ENCODE measurements around the gene RIIAD1. TPM values are rescaled to one million over a fixed set of nuclear protein-coding genes. Genes with fewer than 3 reads are reported as not detected.

The RIIAD1 gene
- total RNA-seq, 1 experiment from 2014 or later: not detected

DNA sequence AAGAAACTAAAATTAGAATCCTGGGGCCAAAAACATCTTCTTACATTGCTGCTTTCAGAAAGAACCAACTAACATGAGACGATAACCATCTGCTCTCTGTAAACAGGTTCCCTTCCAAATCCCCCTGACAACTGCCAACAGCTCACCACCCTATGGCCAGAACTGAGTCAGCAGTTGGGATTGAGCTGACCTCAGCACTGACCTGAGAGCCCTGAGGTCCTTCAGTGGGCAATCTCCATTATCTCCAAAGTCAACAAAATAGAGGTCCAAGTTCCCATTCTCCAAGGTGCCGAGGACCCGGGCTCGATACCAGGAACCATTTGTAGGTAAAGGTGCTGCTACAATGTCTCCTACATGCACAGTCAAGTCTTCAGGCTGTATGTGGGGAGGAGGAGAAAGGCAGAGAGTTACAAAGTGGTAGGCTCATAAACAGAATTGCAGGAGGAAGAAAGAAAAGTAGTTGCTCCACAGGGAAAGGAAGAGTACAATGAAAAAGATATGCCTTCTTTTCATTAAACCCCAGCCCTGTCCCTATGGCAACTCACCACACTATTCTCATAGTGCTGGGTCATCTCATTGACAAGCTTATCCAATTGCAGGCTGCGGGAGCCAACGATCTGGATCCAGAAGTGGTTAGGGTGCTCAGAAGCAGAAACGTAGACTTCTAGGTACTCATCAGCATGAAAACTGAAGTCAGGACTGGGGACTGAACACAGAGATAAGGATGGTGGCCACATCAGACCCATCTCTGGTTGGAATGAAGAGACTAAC is 54.8 kb downstream of the RIIAD1 start:
- no peak overlapping the region for H3K9ac ChIP-seq (ENCODE audit: low read length)
- peaks cover 21% of the 10 kb centered on the region for H3K36me3 ChIP-seq (ENCODE audit: low read depth, low read length)
- no peak overlapping the region for H3K4me2 ChIP-seq (ENCODE audit: low read length)
- no peaks in the 10 kb centered on the region for H3F3A ChIP-seq (ENCODE audit: low read length, unreplicated experiment)
- TF ChIP-seq EZH2phosphoT487 (IDR thresholded peaks at IDR 0.05; ENCODE audit: borderline replicate concordance, low read length): no peak
- no peak overlapping the region for H3K4me3 ChIP-seq (ENCODE audit: low read length)
- intact Hi-C loops (cut with micrococcal nuclease): no loop called here
- no peaks in the 10 kb centered on the region for H3K27me3 ChIP-seq (ENCODE audit: low read length)
- H3K9me2 ChIP-seq (replicated peaks; ENCODE audit: low read length): no peaks in the 10 kb centered on the region
- DNase-seq (no peak), ATAC-seq (no peak)
- peaks cover 14% of the 10 kb centered on the region for H3K4me1 ChIP-seq (ENCODE audit: insufficient read depth, low read length)
- H3K27ac ChIP-seq (ENCODE audit: low read length): no peak overlapping the region
- H2AFZ ChIP-seq (ENCODE audit: low read length): no peak overlapping the region
- no peaks in the 10 kb centered on the region for H3K9me3 ChIP-seq (ENCODE audit: low read length)
- BruUV-seq (replicated peaks): no TSS peak
- POLR2A ChIA-PET (ENCODE audit: unreplicated experiment): no interaction called here
- no peaks in the 10 kb centered on the region for H4K20me1 ChIP-seq (ENCODE audit: low read length)
- CTCF ChIA-PET: no interaction called here
- no peaks in the 10 kb centered on the region for H3K79me2 ChIP-seq (ENCODE audit: low read length)

DNA sequence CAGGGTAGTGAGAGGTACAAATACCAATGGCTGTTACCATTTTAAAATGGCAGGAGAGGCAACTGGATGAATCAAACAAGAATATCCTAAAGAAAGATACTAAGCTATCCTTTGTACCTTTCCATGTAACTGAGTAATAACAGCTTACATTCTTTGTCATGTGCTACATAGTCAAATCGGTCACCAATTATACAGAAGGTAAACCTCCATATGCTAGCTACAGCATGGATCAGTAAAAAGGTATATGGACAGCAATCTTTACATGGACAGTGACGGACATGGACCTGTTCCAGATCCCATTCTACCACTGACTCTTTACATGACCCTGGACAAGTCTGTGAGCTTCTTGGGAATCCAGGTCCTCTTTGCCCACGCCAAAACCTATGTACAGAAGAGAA is 55.3 kb downstream of the RIIAD1 start:
- Histone ChIP-seq H3K79me2 (ENCODE audit: low read length) (no peaks in the 10 kb centered on the region), H3K27ac (ENCODE audit: low read length) (no peak overlapping the region), H3K9me3 (ENCODE audit: low read length) (no peaks in the 10 kb centered on the region), H2AFZ (ENCODE audit: low read length) (no peak overlapping the region), H3K36me3 (ENCODE audit: low read depth, low read length) (peaks cover 24% of the 10 kb centered on the region), H3K4me3 (ENCODE audit: low read length) (no peak overlapping the region), H3K4me1 (ENCODE audit: insufficient read depth, low read length) (peaks cover 14% of the 10 kb centered on the region), H4K20me1 (ENCODE audit: low read length) (no peaks in the 10 kb centered on the region), H3K27me3 (ENCODE audit: low read length) (no peaks in the 10 kb centered on the region), H3K9ac (ENCODE audit: low read length) (no peak overlapping the region), H3F3A (ENCODE audit: low read length, unreplicated experiment) (no peaks in the 10 kb centered on the region), H3K4me2 (ENCODE audit: low read length) (no peak overlapping the region), H3K9me2 (replicated peaks; ENCODE audit: low read length) (no peaks in the 10 kb centered on the region)
- no TSS peak for BruUV-seq (replicated peaks)
- ATAC-seq (no peak), DNase-seq (no peak)
- TF ChIP-seq EZH2 (IDR thresholded peaks at IDR 0.05; ENCODE audit: low read length, unreplicated experiment) (no peak), EZH2phosphoT487 (IDR thresholded peaks at IDR 0.05; ENCODE audit: borderline replicate concordance, low read length) (no peak)
- TF ChIP-seq, protein P1, sequence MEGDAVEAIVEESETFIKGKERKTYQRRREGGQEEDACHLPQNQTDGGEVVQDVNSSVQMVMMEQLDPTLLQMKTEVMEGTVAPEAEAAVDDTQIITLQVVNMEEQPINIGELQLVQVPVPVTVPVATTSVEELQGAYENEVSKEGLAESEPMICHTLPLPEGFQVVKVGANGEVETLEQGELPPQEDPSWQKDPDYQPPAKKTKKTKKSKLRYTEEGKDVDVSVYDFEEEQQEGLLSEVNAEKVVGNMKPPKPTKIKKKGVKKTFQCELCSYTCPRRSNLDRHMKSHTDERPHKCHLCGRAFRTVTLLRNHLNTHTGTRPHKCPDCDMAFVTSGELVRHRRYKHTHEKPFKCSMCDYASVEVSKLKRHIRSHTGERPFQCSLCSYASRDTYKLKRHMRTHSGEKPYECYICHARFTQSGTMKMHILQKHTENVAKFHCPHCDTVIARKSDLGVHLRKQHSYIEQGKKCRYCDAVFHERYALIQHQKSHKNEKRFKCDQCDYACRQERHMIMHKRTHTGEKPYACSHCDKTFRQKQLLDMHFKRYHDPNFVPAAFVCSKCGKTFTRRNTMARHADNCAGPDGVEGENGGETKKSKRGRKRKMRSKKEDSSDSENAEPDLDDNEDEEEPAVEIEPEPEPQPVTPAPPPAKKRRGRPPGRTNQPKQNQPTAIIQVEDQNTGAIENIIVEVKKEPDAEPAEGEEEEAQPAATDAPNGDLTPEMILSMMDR (conservative IDR thresholded peaks at IDR 0.05; ENCODE audit: low read depth, low read length): no peak
- ChIA-PET CTCF (no interaction called here), POLR2A (ENCODE audit: unreplicated experiment) (interaction anchor here (0.6 kb wide), 1 partner anchor 64 kb away, joined by 3 read pairs; no protein-coding TSS in a partner anchor)
- intact Hi-C loops (cut with micrococcal nuclease): no loop called here

DNA sequence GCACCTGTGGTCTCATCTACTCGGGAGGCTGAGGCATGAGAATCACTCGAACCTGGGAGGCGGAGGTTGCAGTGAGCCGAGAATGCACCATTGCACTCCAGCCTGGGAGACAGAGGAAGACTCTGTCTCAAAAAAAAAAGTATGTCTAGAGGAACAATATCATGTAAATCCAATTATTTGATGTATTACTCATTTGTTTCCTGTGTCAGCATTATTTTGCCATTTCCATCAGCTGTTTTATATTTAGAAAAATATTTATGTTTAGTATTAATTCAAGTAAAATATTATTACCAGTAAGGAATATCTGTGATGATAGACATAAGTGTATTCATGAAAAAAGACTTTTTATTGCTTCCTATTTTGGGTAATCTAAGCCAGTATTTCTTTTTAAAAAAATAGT is 56.0 kb downstream of the RIIAD1 start:
- H2AFZ ChIP-seq (ENCODE audit: low read length): no peak overlapping the region
- H3K27me3 ChIP-seq (ENCODE audit: low read length): no peaks in the 10 kb centered on the region
- H3K36me3 ChIP-seq (ENCODE audit: low read depth, low read length): peaks cover 24% of the 10 kb centered on the region
- no peaks in the 10 kb centered on the region for H3F3A ChIP-seq (ENCODE audit: low read length, unreplicated experiment)
- ChIA-PET POLR2A (ENCODE audit: unreplicated experiment) (interaction anchor here (0.6 kb wide), 1 partner anchor 63 kb away, joined by 3 read pairs; no protein-coding TSS in a partner anchor), CTCF (no interaction called here)
- intact Hi-C loops (cut with micrococcal nuclease): no loop called here
- H3K9me3 ChIP-seq (ENCODE audit: low read length): no peaks in the 10 kb centered on the region
- no peaks in the 10 kb centered on the region for H3K79me2 ChIP-seq (ENCODE audit: low read length)
- no peak overlapping the region for H3K4me2 ChIP-seq (ENCODE audit: low read length)
- no peaks in the 10 kb centered on the region for H3K9me2 ChIP-seq (replicated peaks; ENCODE audit: low read length)
- ATAC-seq (no peak), DNase-seq (no peak)
- H3K9ac ChIP-seq (ENCODE audit: low read length): no peak overlapping the region
- H3K27ac ChIP-seq (ENCODE audit: low read length): no peak overlapping the region
- TF ChIP-seq EZH2phosphoT487 (IDR thresholded peaks at IDR 0.05; ENCODE audit: borderline replicate concordance, low read length): no peak
- TF ChIP-seq, protein P1 (conservative IDR thresholded peaks at IDR 0.05; ENCODE audit: low read depth, low read length): no peak
- no peak for TF ChIP-seq EZH2 (IDR thresholded peaks at IDR 0.05; ENCODE audit: low read length, unreplicated experiment)
- no peaks in the 10 kb centered on the region for H4K20me1 ChIP-seq (ENCODE audit: low read length)
- BruUV-seq (replicated peaks): no TSS peak
- H3K4me1 ChIP-seq (ENCODE audit: insufficient read depth, low read length): peaks cover 14% of the 10 kb centered on the region
- H3K4me3 ChIP-seq (ENCODE audit: low read length): no peak overlapping the region

Other genes with a start within 250 kb of the RIIAD1 start
- gene CGN, start 210.1 kb upstream of the RIIAD1 start, total RNA-seq (2014; rRNA removed): 13.3 and 20.1 TPM in 2 replicates
- gene TUFT1, start 181.2 kb upstream of the RIIAD1 start, total RNA-seq (2014; rRNA removed): 33.9 and 46.9 TPM in 2 replicates
- 25.1 and 34.8 TPM in 2 replicates for gene SNX27, start 109.5 kb upstream of the RIIAD1 start, total RNA-seq (2014; rRNA removed)
- 0.07 TPM in 1 of 2 replicates, not detected in the other for gene CELF3, start 4.7 kb upstream of the RIIAD1 start, total RNA-seq (2014; rRNA removed)
- 229 and 260 TPM in 2 replicates for gene MRPL9, start 42.0 kb downstream of the RIIAD1 start, total RNA-seq (2014; rRNA removed)
- gene TDRKH, start 69.0 kb downstream of the RIIAD1 start, total RNA-seq (2014; rRNA removed): 15.2 and 15.6 TPM in 2 replicates
- not detected in 2 replicates for gene LINGO4, start 83.9 kb downstream of the RIIAD1 start, total RNA-seq (2014; rRNA removed)
- gene RORC, start 110.3 kb downstream of the RIIAD1 start, total RNA-seq (2014; rRNA removed): 0.26 TPM in 1 of 2 replicates, not detected in the other
- gene C2CD4D, start 118.3 kb downstream of the RIIAD1 start, total RNA-seq (2014; rRNA removed): 0.58 and 2.8 TPM in 2 replicates
- not detected in 2 replicates for gene THEM5, start 132.2 kb downstream of the RIIAD1 start, total RNA-seq (2014; rRNA removed)
- gene THEM4, start 188.0 kb downstream of the RIIAD1 start, total RNA-seq (2014; rRNA removed): 18.1 and 19.6 TPM in 2 replicates

All from PC-3 (cell line).